HG02884 (cell line): ENCODE results near the gene IQSEC1.

ENCODE experiments used
- ATAC-seq: cut with Tn5 transposase; IDR thresholded peaks from one replicate; pipeline ENCODE4 v1.9.1; 2021; ENCODE audit warnings: mild to moderate bottlenecking, moderate library complexity; ENCODE audit not compliant: unreplicated experiment

Gene IQSEC1

GRCh38 chr3:13005301-13005700 lies 67.9 kb downstream of the IQSEC1 start:
- ATAC-seq, result no peak

DNA sequence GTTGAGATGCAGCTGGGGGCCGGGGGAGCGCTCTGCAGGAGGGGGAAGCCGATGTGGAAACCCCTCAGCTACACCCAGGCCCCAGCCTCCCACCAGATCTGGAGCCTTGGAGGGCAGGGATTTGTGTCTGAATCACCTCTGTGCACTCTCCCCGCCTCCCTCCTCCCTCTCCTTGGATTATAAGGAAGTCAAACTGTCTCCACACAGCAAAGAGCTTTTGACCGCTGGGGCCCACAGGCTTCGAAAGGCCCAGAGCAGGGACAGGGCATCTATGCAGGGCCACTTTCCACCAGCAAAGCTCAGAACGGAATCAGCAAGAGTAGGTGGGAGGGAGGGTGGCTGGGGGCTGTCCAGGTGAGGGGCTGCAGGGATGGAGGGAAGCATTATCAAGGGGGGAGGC lies 68.9 kb downstream of the IQSEC1 start:
- no peak for ATAC-seq

- ATAC-seq, result no peak
These were observed 69.6 kb downstream of the IQSEC1 start for GRCh38 chr3:13003608-13004007.

DNA sequence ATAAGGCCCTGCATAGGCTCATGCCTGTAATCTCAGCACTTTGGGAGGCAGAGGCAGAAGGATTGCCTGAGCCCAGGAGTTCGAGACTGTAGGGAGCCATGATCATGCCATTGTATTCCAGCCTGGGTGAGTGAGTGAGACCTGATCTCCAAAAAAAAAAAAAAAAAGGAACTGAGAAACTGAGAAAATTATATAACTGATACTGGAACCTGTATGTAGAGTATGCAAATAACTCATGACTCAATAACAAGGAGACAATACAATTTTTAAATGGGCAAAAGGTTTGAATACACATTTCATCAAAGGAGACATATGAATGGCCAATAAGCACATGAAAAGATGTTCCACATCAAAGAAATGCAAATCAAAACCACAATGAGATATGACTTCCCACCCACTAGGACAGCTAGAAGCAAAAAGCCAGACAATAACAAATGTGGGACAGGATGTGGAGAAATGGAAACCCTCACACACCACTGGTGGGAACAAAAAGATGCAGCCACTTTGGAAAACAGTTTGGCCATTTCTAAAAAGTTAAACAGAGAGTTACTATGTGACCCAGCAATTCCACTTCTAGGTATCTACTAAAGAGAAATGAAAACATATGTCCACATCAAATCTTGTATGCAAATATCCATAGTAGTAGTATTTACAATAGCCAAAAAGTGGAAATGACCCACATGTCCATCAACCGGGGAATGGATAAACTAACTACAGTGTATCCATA lies 70.7 kb downstream of the IQSEC1 start:
- ATAC-seq, result peak; percentile 73

GRCh38 chr3:12999147-13000140 lies 73.8 kb downstream of the IQSEC1 start:
- peak; percentile 29 for ATAC-seq

- no peak for ATAC-seq
These were observed 74.6 kb downstream of the IQSEC1 start for GRCh38 chr3:12998648-12999047.

- no peak for ATAC-seq
These were observed 75.8 kb downstream of the IQSEC1 start for GRCh38 chr3:12997387-12997786.

DNA sequence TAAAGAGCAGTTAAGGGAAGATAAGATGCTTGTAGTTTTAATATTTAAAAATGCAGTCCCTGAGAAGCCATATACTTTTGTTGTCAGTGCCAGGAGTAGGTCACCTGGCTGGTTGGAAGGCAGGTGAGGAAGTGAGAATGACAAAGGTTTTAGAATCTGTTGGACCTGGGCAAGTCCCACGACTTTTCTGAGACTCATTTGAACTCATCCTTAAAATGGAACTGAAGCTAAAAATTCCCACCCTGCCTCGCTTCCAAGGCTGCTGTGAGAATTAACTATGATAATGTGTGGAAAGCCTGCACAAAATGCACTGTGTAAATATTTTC lies 77.1 kb downstream of the IQSEC1 start:
- no peak for ATAC-seq

DNA sequence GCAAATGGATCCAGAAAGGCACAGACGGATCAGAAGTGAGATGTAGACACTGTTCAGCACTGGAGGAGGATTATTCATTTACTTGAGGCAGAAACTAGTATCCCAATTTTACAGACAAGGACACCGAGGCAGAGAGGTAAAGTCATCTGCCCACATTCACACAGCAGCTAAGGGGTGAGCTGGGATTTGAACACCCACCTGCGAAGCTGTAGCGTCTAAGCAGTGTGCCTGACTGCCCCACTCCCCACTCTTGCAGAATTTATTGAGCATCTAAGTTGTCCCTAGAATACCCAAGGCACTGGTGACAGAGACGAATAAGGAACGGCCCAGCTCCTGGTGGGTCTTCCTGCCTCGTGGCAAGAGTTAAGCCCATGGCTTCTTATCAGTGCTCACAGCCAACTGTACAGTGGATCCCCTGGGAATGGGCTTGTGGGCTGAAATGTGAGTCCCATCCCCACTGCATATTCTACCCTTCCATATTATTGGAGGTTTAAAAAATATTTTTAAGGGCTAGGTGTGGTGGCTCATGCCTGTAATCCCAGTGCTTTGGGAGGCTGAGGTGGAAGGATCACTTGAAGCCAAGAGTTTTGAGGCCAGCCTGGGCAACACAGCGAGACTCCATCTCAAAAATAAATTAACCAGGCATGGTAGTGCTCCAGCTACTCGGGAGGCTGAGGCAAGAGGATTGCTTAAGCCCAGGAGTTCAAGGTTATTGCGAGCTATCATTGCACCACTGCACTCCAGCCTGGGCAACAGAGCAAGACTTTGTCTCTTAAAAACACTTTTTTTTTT lies 77.6 kb downstream of the IQSEC1 start:
- ATAC-seq, result no peak

GRCh38 chr3:12994607-12995388 lies 78.4 kb downstream of the IQSEC1 start:
- ATAC-seq, result peak; percentile 60

DNA sequence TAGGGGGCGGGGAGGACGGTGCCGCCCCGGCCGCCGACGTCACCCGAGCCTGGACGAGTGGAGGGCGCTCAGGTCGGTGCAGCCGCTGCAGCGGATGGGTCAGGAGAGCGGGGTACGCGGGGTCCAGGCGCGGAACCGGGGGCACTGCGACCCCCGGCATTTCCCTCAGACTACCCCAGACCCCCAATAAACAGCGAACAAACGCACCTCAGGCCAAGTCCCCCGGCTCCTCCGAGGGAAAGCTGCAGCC lies 78.9 kb downstream of the IQSEC1 start:
- no peak for ATAC-seq

- no peak for ATAC-seq
These were observed 79.5 kb downstream of the IQSEC1 start for GRCh38 chr3:12993517-12994356.

- no peak for ATAC-seq
These were observed 80.4 kb downstream of the IQSEC1 start for GRCh38 chr3:12992629-12993516.

GRCh38 chr3:12991861-12992281 lies 81.4 kb downstream of the IQSEC1 start:
- ATAC-seq, result no peak

GRCh38 chr3:12991481-12991837 lies 81.8 kb downstream of the IQSEC1 start:
- no peak for ATAC-seq

GRCh38 chr3:12990781-12991480 lies 82.3 kb downstream of the IQSEC1 start:
- no peak for ATAC-seq

- ATAC-seq, result no peak
These were observed 82.9 kb downstream of the IQSEC1 start for GRCh38 chr3:12990306-12990705.

- no peak for ATAC-seq
These were observed 84.3 kb downstream of the IQSEC1 start for GRCh38 chr3:12988728-12989454.
